ENCODE data around the gene ATP2B3. TPM values are rescaled to one million over a fixed set of nuclear protein-coding genes. Genes with fewer than 3 reads are reported as not detected.

ATP2B3 gene
- total RNA-seq (not detected), polyA plus RNA-seq (under 1 TPM in 1 of 2 donors, not detected in 1; 0.09 TPM)

GRCh38 chrX:153517423-153517822, at the start of gene ATP2B3:
Gene ATP2B3, plus strand, starts transcription at chrX:153517642. Its CDS starts 18,606 bp downstream, at chrX:153536248.
- intact Hi-C loops (cut with micrococcal nuclease): no loop called here
- Histone ChIP-seq H3K27me3 (ENCODE audit: insufficient read depth, low read length) (no peaks in the 10 kb centered on the region), H3K36me3 (ENCODE audit: insufficient read depth, low read length) (no peaks in the 10 kb centered on the region), H3K9me3 (ENCODE audit: control insufficient read depth in 1 of 2, low read length in 2 of 2) (no peaks in the 10 kb centered on the region), H3K4me1 (ENCODE audit: insufficient read depth, low read length) (no peaks in the 10 kb centered on the region), H3K27ac (ENCODE audit: low read depth, low read length) (no peak within 1 kb of the TSS), H3K4me3 (ENCODE audit: low read length in 2 of 2) (no peak within 1 kb of the TSS)
- DNase-seq: no peak
- H3K4me1 Mint-ChIP-seq: peaks cover 4 to 10% (median 7%) of the 10 kb centered on the region in 4 donors
- H3K9me3 Mint-ChIP-seq: no peaks in the 10 kb centered on the region
- POLR2A ChIA-PET (ENCODE audit: partially characterized antibody): no interaction called here
- CTCF ChIA-PET (ENCODE audit: partially characterized antibody): no interaction called here
- H3K36me3 Mint-ChIP-seq: no peaks in the 10 kb centered on the region
- H3K27me3 Mint-ChIP-seq: peaks cover 9 to 10% of the 10 kb centered on the region in 2 donors
- H3K4me3 Mint-ChIP-seq: peak within 1 kb of the TSS in 3 of 8 donors; percentile 7 to 45 (median 25)
- no peak within 1 kb of the TSS for H3K27ac Mint-ChIP-seq

GRCh38 chrX:153468008-153468580, 49.3 kb upstream of the ATP2B3 start:
- Histone ChIP-seq H3K4me1 (ENCODE audit: insufficient read depth, low read length) (peaks cover 20% of the 10 kb centered on the region), H3K4me3 (ENCODE audit: low read length in 2 of 2) (no peak overlapping the region), H3K27ac (ENCODE audit: low read depth, low read length) (no peak overlapping the region), H3K27me3 (ENCODE audit: insufficient read depth, low read length) (no peaks in the 10 kb centered on the region), H3K9me3 (ENCODE audit: control insufficient read depth in 1 of 2, low read length in 2 of 2) (no peaks in the 10 kb centered on the region), H3K36me3 (ENCODE audit: insufficient read depth, low read length) (no peaks in the 10 kb centered on the region)
- no peak for DNase-seq
- POLR2A ChIA-PET (ENCODE audit: partially characterized antibody): no interaction called here
- no peaks in the 10 kb centered on the region for H3K9me3 Mint-ChIP-seq
- H3K4me3 Mint-ChIP-seq: peak overlapping the region in 3 of 8 donors; percentile 20 to 60 (median 29)
- peaks cover 0 to 11% of the 10 kb centered on the region in 2 donors for H3K36me3 Mint-ChIP-seq
- H3K27me3 Mint-ChIP-seq: no peaks in the 10 kb centered on the region
- CTCF ChIA-PET (ENCODE audit: partially characterized antibody): no interaction called here
- H3K27ac Mint-ChIP-seq: no peak overlapping the region
- peaks cover 4 to 20% (median 9%) of the 10 kb centered on the region in 4 donors for H3K4me1 Mint-ChIP-seq
- intact Hi-C loops (cut with micrococcal nuclease): no loop called here

GRCh38 chrX:153469811-153470410, 47.5 kb upstream of the ATP2B3 start:
- ChIA-PET POLR2A (ENCODE audit: partially characterized antibody) (interaction anchor here (0.8 to 2.1 kb wide), 4 partner anchors 37 to 528 kb away, joined by 3 to 9 read pairs (median 3); no protein-coding TSS in a partner anchor), CTCF (ENCODE audit: partially characterized antibody) (interaction anchor here (1.0 to 7.2 kb wide), 5 partner anchors 9 to 529 kb away, joined by 3 to 63 read pairs (median 8); no protein-coding TSS in a partner anchor)
- peak overlapping the region; percentile 51 for H3K27ac ChIP-seq (ENCODE audit: low read depth, low read length)
- Mint-ChIP-seq H3K4me1 (peaks cover 6 to 21% (median 15%) of the 10 kb centered on the region in 4 donors), H3K27ac (peak overlapping the region in 6 of 7 donors; percentile 41 to 86 (median 76)), H3K36me3 (peaks cover 0 to 3% of the 10 kb centered on the region in 2 donors), H3K4me3 (peak overlapping the region; percentile 80 to 87 (median 83)), H3K27me3 (no peaks in the 10 kb centered on the region), H3K9me3 (no peaks in the 10 kb centered on the region)
- intact Hi-C loops (cut with micrococcal nuclease): loop anchor here (1.0 kb wide), 2 partner anchors 512 to 529 kb away; no protein-coding TSS in a partner anchor
- no peaks in the 10 kb centered on the region for H3K36me3 ChIP-seq (ENCODE audit: insufficient read depth, low read length)
- H3K4me3 ChIP-seq (ENCODE audit: low read length in 2 of 2): peak overlapping the region; percentile 42 to 69
- no peaks in the 10 kb centered on the region for H3K27me3 ChIP-seq (ENCODE audit: insufficient read depth, low read length)
- H3K9me3 ChIP-seq (ENCODE audit: control insufficient read depth in 1 of 2, low read length in 2 of 2): no peaks in the 10 kb centered on the region
- DNase-seq: peak in 1 of 5 donors; percentile 74
- H3K4me1 ChIP-seq (ENCODE audit: insufficient read depth, low read length): peaks cover 26% of the 10 kb centered on the region

GRCh38 chrX:153470411-153471363, 46.8 kb upstream of the ATP2B3 start, which contains the start of gene HAUS7:
Gene HAUS7, minus strand, starts transcription at chrX:153470576. Its CDS starts 19 bp downstream, at chrX:153470557.
- CTCF ChIA-PET (ENCODE audit: partially characterized antibody): interaction anchor here (1.0 to 7.2 kb wide), 5 partner anchors 10 to 529 kb away, joined by 3 to 63 read pairs (median 8); no protein-coding TSS in a partner anchor
- Mint-ChIP-seq H3K4me3 (peak within 1 kb of the TSS; percentile 80 to 87 (median 83)), H3K27ac (peak within 1 kb of the TSS; percentile 59 to 89 (median 82)), H3K27me3 (no peaks in the 10 kb centered on the region), H3K4me1 (peaks cover 6 to 21% (median 15%) of the 10 kb centered on the region in 4 donors), H3K36me3 (peaks cover 0 to 3% of the 10 kb centered on the region in 2 donors), H3K9me3 (no peaks in the 10 kb centered on the region)
- Histone ChIP-seq H3K4me1 (ENCODE audit: insufficient read depth, low read length) (peaks cover 31% of the 10 kb centered on the region), H3K9me3 (ENCODE audit: control insufficient read depth in 1 of 2, low read length in 2 of 2) (no peaks in the 10 kb centered on the region), H3K27me3 (ENCODE audit: insufficient read depth, low read length) (no peaks in the 10 kb centered on the region), H3K4me3 (ENCODE audit: low read length in 2 of 2) (peak within 1 kb of the TSS; percentile 42 to 69), H3K27ac (ENCODE audit: low read depth, low read length) (peak within 1 kb of the TSS; percentile 59), H3K36me3 (ENCODE audit: insufficient read depth, low read length) (no peaks in the 10 kb centered on the region)
- DNase-seq: peak; percentile 84 to 89 (median 87)
- POLR2A ChIA-PET (ENCODE audit: partially characterized antibody): interaction anchor here (0.8 to 2.1 kb wide), 4 partner anchors 37 to 529 kb away, joined by 3 to 9 read pairs (median 3); no protein-coding TSS in a partner anchor
- intact Hi-C loops (cut with micrococcal nuclease): loop anchor here (1.0 kb wide), 3 partner anchors 37 to 529 kb away; no protein-coding TSS in a partner anchor

GRCh38 chrX:153471663-153472280, 45.7 kb upstream of the ATP2B3 start:
- Histone ChIP-seq H3K27me3 (ENCODE audit: insufficient read depth, low read length) (no peaks in the 10 kb centered on the region), H3K27ac (ENCODE audit: low read depth, low read length) (peak overlapping the region; percentile 59), H3K36me3 (ENCODE audit: insufficient read depth, low read length) (no peaks in the 10 kb centered on the region), H3K4me3 (ENCODE audit: low read length in 2 of 2) (no peak overlapping the region), H3K9me3 (ENCODE audit: control insufficient read depth in 1 of 2, low read length in 2 of 2) (no peaks in the 10 kb centered on the region), H3K4me1 (ENCODE audit: insufficient read depth, low read length) (peaks cover 31% of the 10 kb centered on the region)
- CTCF ChIA-PET (ENCODE audit: partially characterized antibody): interaction anchor here (1.0 to 7.2 kb wide), 6 partner anchors 11 to 530 kb away, joined by 3 to 63 read pairs (median 6); no protein-coding TSS in a partner anchor
- no peaks in the 10 kb centered on the region for H3K9me3 Mint-ChIP-seq
- POLR2A ChIA-PET (ENCODE audit: partially characterized antibody): interaction anchor here (2.1 kb wide), 1 partner anchor 530 kb away, joined by 9 read pairs; no protein-coding TSS in a partner anchor
- H3K4me3 Mint-ChIP-seq: peak overlapping the region in 4 of 8 donors; percentile 23 to 67 (median 52)
- no peak for DNase-seq
- intact Hi-C loops (cut with micrococcal nuclease): loop anchor here (1.0 kb wide), 1 partner anchor 36 kb away; no protein-coding TSS in a partner anchor
- H3K27ac Mint-ChIP-seq: peak overlapping the region in 5 of 7 donors; percentile 6 to 82 (median 54)
- peaks cover 0 to 3% of the 10 kb centered on the region in 2 donors for H3K36me3 Mint-ChIP-seq
- H3K27me3 Mint-ChIP-seq: no peaks in the 10 kb centered on the region
- peaks cover 6 to 24% (median 15%) of the 10 kb centered on the region in 4 donors for H3K4me1 Mint-ChIP-seq

GRCh38 chrX:153473126-153473525, 44.3 kb upstream of the ATP2B3 start:
- no peaks in the 10 kb centered on the region for H3K9me3 ChIP-seq (ENCODE audit: control insufficient read depth in 1 of 2, low read length in 2 of 2)
- DNase-seq: no peak
- H3K27me3 ChIP-seq (ENCODE audit: insufficient read depth, low read length): no peaks in the 10 kb centered on the region
- H3K27ac ChIP-seq (ENCODE audit: low read depth, low read length): no peak overlapping the region
- Mint-ChIP-seq H3K27ac (peak overlapping the region in 3 of 7 donors; percentile 57 to 89 (median 89)), H3K9me3 (no peaks in the 10 kb centered on the region), H3K4me3 (peak overlapping the region in 4 of 8 donors; percentile 35 to 78 (median 48)), H3K36me3 (no peaks in the 10 kb centered on the region), H3K27me3 (no peaks in the 10 kb centered on the region), H3K4me1 (peaks cover 5 to 24% (median 15%) of the 10 kb centered on the region in 4 donors)
- CTCF ChIA-PET (ENCODE audit: partially characterized antibody): interaction anchor here (1.2 to 7.2 kb wide), 4 partner anchors 34 to 532 kb away, joined by 3 to 63 read pairs (median 8); no protein-coding TSS in a partner anchor
- H3K4me3 ChIP-seq (ENCODE audit: low read length in 2 of 2): no peak overlapping the region
- peaks cover 31% of the 10 kb centered on the region for H3K4me1 ChIP-seq (ENCODE audit: insufficient read depth, low read length)
- H3K36me3 ChIP-seq (ENCODE audit: insufficient read depth, low read length): no peaks in the 10 kb centered on the region
- intact Hi-C loops (cut with micrococcal nuclease): no loop called here
- POLR2A ChIA-PET (ENCODE audit: partially characterized antibody): interaction anchor here (1.0 kb wide), 1 partner anchor 531 kb away, joined by 3 read pairs; no protein-coding TSS in a partner anchor

Measured in CD4-positive, alpha-beta memory T cell (primary cell).